Pulmonary artery endothelial cell (primary cell): ENCODE measurements around the gene CLDN6. TPM values are rescaled to one million over a fixed set of nuclear protein-coding genes. Genes with fewer than 3 reads are reported as not detected.

Experiments used
- DNase-seq: peaks from one replicate; pipeline ENCODE4 v3.0.0-alpha.2; 2011; ENCODE audit warnings: low read depth, low spot score
- total RNA-seq: library from RNA; depleted of rRNA; stranded (reverse); fragments of >200 nt; gene quantifications from 2 replicates; pipeline ENCODE4 v1.2.3, GENCODE V29; 2014

The CLDN6 gene
- total RNA-seq, 1 donor from 2014 or later, result not detected

- DNase-seq, result no peak
Observed at GRCh38 chr16:2971985-2972784, 45.8 kb downstream of the CLDN6 start.

- no peak for DNase-seq
Observed at GRCh38 chr16:2971134-2971984, 46.6 kb downstream of the CLDN6 start.

DNA sequence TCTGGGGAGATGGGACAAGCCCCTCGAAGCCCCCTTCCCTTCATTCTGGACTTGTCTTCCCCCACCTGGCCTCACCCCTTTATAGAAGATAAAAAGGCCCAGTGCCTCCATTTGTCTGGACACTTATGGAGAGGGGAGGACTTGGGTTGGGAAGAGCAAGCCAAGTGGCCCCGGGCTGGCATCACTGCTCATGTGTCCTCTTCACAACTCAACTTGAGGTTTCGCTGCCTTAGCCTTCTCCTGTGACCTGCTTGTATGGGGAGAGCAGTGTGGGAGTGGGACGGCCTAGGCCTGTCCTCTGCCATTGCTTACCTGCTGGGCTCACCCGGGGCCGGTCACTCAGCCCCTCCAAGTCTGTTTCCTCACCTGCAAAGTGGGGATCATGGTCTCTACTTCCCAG, 47.4 kb downstream of the CLDN6 start:
- no peak for DNase-seq

DNA sequence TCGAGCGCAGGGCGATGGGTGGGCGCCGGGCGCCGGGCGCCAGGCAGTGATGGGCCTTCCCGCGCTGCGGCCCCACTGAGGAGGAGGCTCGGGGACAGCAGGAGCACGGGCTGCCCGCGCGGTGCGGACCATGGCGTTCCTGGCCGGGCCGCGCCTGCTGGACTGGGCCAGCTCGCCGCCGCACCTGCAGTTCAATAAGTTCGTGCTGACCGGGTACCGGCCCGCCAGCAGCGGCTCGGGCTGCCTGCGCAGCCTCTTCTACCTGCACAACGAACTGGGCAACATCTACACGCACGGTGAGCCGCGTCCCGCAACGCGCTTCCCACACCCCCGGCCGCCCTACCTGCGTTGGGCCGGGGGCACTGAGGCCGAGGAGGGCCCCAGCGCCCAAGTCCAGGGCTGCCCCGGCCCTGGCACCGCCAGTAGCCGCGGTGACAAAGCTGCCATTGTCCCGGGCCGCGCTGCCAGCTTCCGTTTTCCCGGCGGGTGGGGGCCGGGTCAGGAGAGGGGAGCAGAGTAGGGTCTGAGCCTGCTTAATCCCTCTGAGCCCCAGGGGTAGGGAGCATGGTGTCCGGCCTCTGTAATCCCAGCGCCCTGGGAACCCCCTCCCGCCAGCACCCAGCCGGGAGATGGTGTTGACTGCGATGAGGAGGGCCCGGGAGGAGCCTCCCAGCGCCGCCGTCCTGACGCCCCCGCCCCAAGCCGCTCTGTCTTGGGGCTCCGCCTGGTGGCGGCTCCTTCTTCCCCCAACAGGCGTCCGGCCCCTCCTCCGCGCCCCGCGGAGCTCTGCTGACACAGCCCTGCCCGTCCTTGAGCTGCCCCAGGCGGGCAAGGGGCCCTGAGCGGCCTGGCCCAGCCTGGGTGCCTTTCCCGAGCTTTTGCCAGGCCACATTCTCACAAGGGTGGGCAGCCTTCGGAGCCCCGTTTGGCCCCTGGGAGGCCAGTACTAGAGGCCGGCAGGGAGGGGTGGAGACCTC, 48.1 kb downstream of the CLDN6 start:
- DNase-seq, result no peak

- DNase-seq, result peak; percentile 44
Observed at GRCh38 chr16:2968738-2969544, 49.0 kb downstream of the CLDN6 start, which contains the start of gene PAQR4. TSS of gene PAQR4 (plus strand) at chr16:2969348. CDS start at chr16:2969675, 327 bp downstream.

GRCh38 chr16:2968368-2968737, 49.6 kb downstream of the CLDN6 start:
- DNase-seq, result no peak

- no peak for DNase-seq
Observed at GRCh38 chr16:2967721-2968161, 50.2 kb downstream of the CLDN6 start.

DNA sequence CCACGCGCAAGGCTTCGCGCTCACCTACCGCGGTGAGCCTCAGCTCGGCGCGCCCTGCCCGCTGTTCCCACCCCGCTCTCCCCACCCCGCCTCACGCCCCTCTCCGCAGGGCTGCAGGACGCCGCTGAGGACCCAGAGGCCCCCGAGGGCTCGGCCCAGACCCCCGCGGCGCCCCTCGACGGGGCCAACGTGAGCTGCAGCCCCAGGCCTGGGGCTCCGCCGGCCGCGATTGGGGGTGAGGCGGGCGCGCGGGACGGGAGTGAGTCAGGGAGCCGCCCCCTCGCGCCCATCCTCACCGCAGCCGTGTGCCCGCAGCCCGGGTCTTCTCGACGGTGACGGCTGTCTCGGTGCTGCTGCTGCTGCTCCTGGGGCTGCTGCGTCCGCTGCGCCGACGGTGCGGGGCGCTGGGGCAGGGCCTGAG, 50.8 kb downstream of the CLDN6 start:
- no peak for DNase-seq

GRCh38 chr16:2966808-2967191, 51.2 kb downstream of the CLDN6 start:
- DNase-seq, result no peak

- DNase-seq, result no peak
Observed at GRCh38 chr16:2966043-2966807, 51.8 kb downstream of the CLDN6 start.

Other genes with a start within 250 kb of the CLDN6 start
- 166 and 336 TPM in 2 replicates for gene ELOB, start 240.9 kb downstream of the CLDN6 start, total RNA-seq
- gene PRSS33, start 230.6 kb downstream of the CLDN6 start, total RNA-seq, result not detected in 2 replicates
- gene PRSS41, start 219.7 kb downstream of the CLDN6 start, total RNA-seq, result not detected in 2 replicates
- gene PRSS21, start 200.9 kb downstream of the CLDN6 start, total RNA-seq, result 0.73 TPM in 1 of 2 replicates, not detected in the other
- gene ZG16B, start 187.9 kb downstream of the CLDN6 start, total RNA-seq, result 0.13 TPM in 1 of 2 replicates, not detected in the other
- not detected in 2 replicates for gene PRSS22, start 160.0 kb downstream of the CLDN6 start, total RNA-seq
- gene FLYWCH2, start 135.0 kb downstream of the CLDN6 start, total RNA-seq, result 38.9 and 49.6 TPM in 2 replicates
- 32.5 and 33.4 TPM in 2 replicates for gene FLYWCH1, start 106.3 kb downstream of the CLDN6 start, total RNA-seq
- gene KREMEN2, start 53.9 kb downstream of the CLDN6 start, total RNA-seq, result not detected in 2 replicates
- 15.9 and 16.2 TPM in 2 replicates for gene PAQR4, start 48.8 kb downstream of the CLDN6 start, total RNA-seq
- 4.6 and 8.2 TPM in 2 replicates for gene PKMYT1, start 37.7 kb downstream of the CLDN6 start, total RNA-seq
- not detected in 2 replicates for gene CLDN9, start 5.3 kb downstream of the CLDN6 start, total RNA-seq
- 158 and 171 TPM in 2 replicates for gene TNFRSF12A, start 2.2 kb upstream of the CLDN6 start, total RNA-seq
- gene HCFC1R1, start 5.8 kb upstream of the CLDN6 start, total RNA-seq, result 10.0 and 11.5 TPM in 2 replicates
- gene THOC6, start 5.9 kb upstream of the CLDN6 start, total RNA-seq, result 24.0 and 32.3 TPM in 2 replicates
- not detected in 2 replicates for gene BICDL2, start 18.8 kb upstream of the CLDN6 start, total RNA-seq
- 0.04 and 0.13 TPM in 2 replicates for gene MMP25, start 28.4 kb upstream of the CLDN6 start, total RNA-seq
- 33.7 and 60.3 TPM in 2 replicates for gene IL32, start 47.5 kb upstream of the CLDN6 start, total RNA-seq
- not detected in 2 replicates for gene ZSCAN10, start 81.1 kb upstream of the CLDN6 start, total RNA-seq
- 21.3 and 22.5 TPM in 2 replicates for gene ZNF205, start 94.4 kb upstream of the CLDN6 start, total RNA-seq
- gene ZNF213, start 116.8 kb upstream of the CLDN6 start, total RNA-seq, result 4.8 and 5.0 TPM in 2 replicates
- 0.13 TPM in 1 of 2 replicates, not detected in the other for gene OR1F1, start 170.0 kb upstream of the CLDN6 start, total RNA-seq
- gene ZNF200, start 217.0 kb upstream of the CLDN6 start, total RNA-seq, result 10.6 and 12.9 TPM in 2 replicates
- not detected in 2 replicates for gene MEFV, start 238.4 kb upstream of the CLDN6 start, total RNA-seq